ENCODE measurements around the gene MAPK10.

MAPK10 gene

DNA sequence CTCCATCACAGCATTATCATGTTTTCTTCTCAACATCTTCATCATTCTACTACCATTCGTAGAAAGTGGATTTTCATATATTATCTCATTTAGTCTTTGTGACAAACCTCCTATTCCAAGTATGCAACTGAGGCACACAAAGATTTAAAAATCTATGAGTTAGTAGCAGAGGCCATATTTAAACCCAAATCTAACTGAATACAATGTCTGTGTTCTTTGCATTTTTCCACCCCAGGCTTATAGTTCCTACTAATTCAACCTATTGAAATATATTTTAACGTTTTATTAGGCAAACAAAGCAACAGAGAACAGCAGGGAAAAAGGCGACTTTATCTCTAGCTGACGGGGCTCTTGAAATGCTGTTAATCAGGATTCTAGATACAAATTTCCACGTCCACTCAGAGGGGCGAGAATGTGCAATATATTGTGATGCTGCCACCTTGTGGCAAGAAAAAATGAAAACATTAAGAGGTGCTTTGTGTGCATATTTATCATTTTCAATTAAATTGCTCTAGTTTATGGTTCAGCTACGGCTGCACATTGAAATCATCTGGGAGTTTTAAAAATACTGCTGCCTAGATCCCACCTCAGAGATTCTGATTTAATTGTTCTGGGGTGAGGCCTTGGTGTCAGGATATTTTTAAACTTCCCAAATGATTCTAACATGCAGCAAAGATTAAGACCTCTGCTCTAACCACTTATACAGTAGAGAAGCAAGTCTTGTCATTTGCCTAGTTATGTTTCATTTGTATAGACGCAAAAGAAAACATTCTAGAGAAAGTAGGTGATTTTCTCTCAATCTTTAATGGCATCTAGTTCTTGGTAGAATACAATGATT lies 315.9 kb downstream of the MAPK10 start:
- H3K27ac ChIP-seq, result no peak overlapping the region
- DNase-seq, result no peak
- peaks cover 0 to 5% (median 0%) of the 10 kb centered on the region in 4 donors for H3K4me1 ChIP-seq
- intact Hi-C loops (cut with DNase I; ENCODE audit: low total_unique reads), result loop anchor here (10.0 kb wide), 1 partner anchor 959 kb away; no protein-coding TSS in a partner anchor
- H3K27me3 ChIP-seq, result no peaks in the 10 kb centered on the region
- no peaks in the 10 kb centered on the region for H3K36me3 ChIP-seq
- no peaks in the 10 kb centered on the region for H3K9me3 ChIP-seq
- H3K4me3 ChIP-seq, result no peak overlapping the region
- peak; percentile 58 to 64 for TF ChIP-seq CTCF (IDR thresholded peaks at IDR 0.05)

DNA sequence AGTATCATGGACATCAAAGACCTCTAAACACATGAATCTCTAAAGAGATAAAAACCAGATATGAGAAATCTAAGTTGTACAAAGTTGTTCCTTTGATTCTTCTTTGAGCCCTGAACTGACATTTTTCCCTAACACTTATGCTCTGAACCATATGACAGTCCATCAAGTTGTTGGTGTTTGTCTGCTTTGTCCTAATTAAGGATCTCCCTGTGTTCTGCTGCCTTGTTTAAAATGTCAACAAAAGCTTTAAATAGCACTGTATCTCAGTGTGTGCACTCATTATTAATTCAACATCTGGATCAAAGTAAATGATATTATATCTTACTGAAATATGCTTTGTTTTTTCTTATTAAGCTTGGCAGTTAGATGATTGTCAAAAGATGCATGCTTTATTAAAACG lies 321.8 kb downstream of the MAPK10 start:
- Histone ChIP-seq H3K4me1 (peaks cover 0 to 13% (median 10%) of the 10 kb centered on the region in 4 donors), H3K27ac (no peak overlapping the region), H3K9me3 (no peaks in the 10 kb centered on the region), H3K4me3 (no peak overlapping the region), H3K36me3 (no peaks in the 10 kb centered on the region), H3K27me3 (no peaks in the 10 kb centered on the region)
- intact Hi-C loops (cut with DNase I; ENCODE audit: low total_unique reads), result no loop called here
- no peak for TF ChIP-seq CTCF (IDR thresholded peaks at IDR 0.05)
- no peak for DNase-seq

GRCh38 chr4:86036736-86037135 lies 323.1 kb downstream of the MAPK10 start:
- peaks cover 0 to 26% (median 17%) of the 10 kb centered on the region in 4 donors for H3K4me1 ChIP-seq
- H3K4me3 ChIP-seq, result no peak overlapping the region
- intact Hi-C loops (cut with DNase I; ENCODE audit: low total_unique reads), result no loop called here
- no peaks in the 10 kb centered on the region for H3K27me3 ChIP-seq
- no peak for TF ChIP-seq CTCF (IDR thresholded peaks at IDR 0.05)
- no peak overlapping the region for H3K27ac ChIP-seq
- H3K36me3 ChIP-seq, result no peaks in the 10 kb centered on the region
- no peaks in the 10 kb centered on the region for H3K9me3 ChIP-seq
- no peak for DNase-seq

DNA sequence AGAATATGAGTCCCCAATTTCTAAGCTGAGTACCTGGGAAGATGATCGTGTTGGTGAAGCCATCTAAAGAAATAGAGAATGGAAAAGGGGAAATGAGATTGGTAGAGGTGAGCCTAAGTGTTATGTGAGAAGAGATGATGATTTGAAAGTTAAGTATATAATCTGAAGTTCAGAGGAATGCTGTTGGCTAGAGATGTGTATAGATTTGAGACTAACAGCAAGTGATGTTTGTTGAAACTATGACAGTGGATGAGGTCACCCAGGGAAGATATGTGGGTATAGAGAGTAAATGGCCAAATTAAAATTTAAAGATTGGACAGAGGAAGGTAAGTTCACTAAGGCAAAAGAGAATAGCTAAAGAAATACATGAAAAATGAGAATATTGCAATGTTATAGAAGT lies 324.2 kb downstream of the MAPK10 start:
- no peak for TF ChIP-seq CTCF (IDR thresholded peaks at IDR 0.05)
- Histone ChIP-seq H3K4me1 (peaks cover 0 to 27% (median 17%) of the 10 kb centered on the region in 4 donors), H3K9me3 (no peaks in the 10 kb centered on the region), H3K27me3 (no peaks in the 10 kb centered on the region), H3K27ac (no peak overlapping the region), H3K4me3 (no peak overlapping the region), H3K36me3 (no peaks in the 10 kb centered on the region)
- intact Hi-C loops (cut with DNase I; ENCODE audit: low total_unique reads), result no loop called here
- DNase-seq, result no peak

DNA sequence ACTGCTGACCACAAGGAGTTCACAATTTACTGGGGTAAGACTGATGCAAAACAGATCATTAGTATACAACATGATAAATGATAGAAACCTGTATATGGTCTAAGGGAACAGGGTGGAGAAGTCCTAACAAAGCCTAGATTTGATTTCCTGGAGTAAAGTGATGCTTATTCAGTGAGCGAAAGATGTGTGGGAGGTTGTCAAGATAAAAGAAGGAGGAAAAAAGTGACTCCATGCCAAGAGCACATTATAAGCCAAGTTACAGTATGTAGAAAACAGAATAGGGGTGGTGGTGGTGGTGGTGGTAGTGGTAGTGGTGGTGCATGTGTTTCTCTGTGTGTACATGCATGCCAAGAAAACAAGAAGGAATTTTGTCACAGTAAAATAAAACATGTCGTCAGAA lies 325.2 kb downstream of the MAPK10 start:
- Histone ChIP-seq H3K4me1 (peaks cover 0 to 27% (median 17%) of the 10 kb centered on the region in 4 donors), H3K27me3 (no peaks in the 10 kb centered on the region), H3K36me3 (no peaks in the 10 kb centered on the region), H3K9me3 (no peaks in the 10 kb centered on the region), H3K27ac (no peak overlapping the region), H3K4me3 (no peak overlapping the region)
- no peak for DNase-seq
- intact Hi-C loops (cut with DNase I; ENCODE audit: low total_unique reads), result no loop called here
- no peak for TF ChIP-seq CTCF (IDR thresholded peaks at IDR 0.05)

Measured in tibial artery (tissue), 4 donors.